ENCODE results near the gene TUT1.

Gene TUT1

GRCh38 chr11:62580959-62581715, 10.2 kb downstream of the TUT1 start:
- H2AFZ ChIP-seq (ENCODE audit: low read depth, low read length) = no peak overlapping the region
- H4K20me1 ChIP-seq (ENCODE audit: insufficient read depth, low read length) = no peaks in the 10 kb centered on the region
- H3K36me3 ChIP-seq (replicated peaks; ENCODE audit: low read depth, low read length) = peaks cover 55% of the 10 kb centered on the region

GRCh38 chr11:62579252-62579651, 12.1 kb downstream of the TUT1 start:
- H3K4me2 ChIP-seq (ENCODE audit: low read length) = no peak overlapping the region
- no peaks in the 10 kb centered on the region for H3K27me3 ChIP-seq (ENCODE audit: low read depth, low read length)
- no peaks in the 10 kb centered on the region for H4K20me1 ChIP-seq (ENCODE audit: insufficient read depth, low read length)
- H3K4me1 ChIP-seq (ENCODE audit: low read length) = peaks cover 8% of the 10 kb centered on the region
- no peaks in the 10 kb centered on the region for H3K9me3 ChIP-seq (ENCODE audit: insufficient read depth, low read length)
- peaks cover 58% of the 10 kb centered on the region for H3K36me3 ChIP-seq (replicated peaks; ENCODE audit: low read depth, low read length)
- no peak overlapping the region for H3K27ac ChIP-seq (ENCODE audit: low read length)
- no peak for TF ChIP-seq CTCF (IDR thresholded peaks at IDR 0.05; ENCODE audit: low read depth, low read length)
- TF ChIP-seq EZH2phosphoT487 (IDR thresholded peaks at IDR 0.05; ENCODE audit: low read depth) = no peak
- no peak overlapping the region for H2AFZ ChIP-seq (ENCODE audit: low read depth, low read length)
- no peak overlapping the region for H3K9ac ChIP-seq (ENCODE audit: low read length)
- no peak overlapping the region for H3K4me3 ChIP-seq (ENCODE audit: low read length)
- H3K79me2 ChIP-seq (ENCODE audit: low read length) = peaks cover 11% of the 10 kb centered on the region

More at GRCh38 chr11:62580959-62581715, 10.2 kb downstream of the TUT1 start:
- no peaks in the 10 kb centered on the region for H3K4me1 ChIP-seq (ENCODE audit: low read length)
- no peak overlapping the region for H3K9ac ChIP-seq (ENCODE audit: low read length)
- peaks cover 12% of the 10 kb centered on the region; the same call in 1 of the 2 replicates for H3K79me2 ChIP-seq (ENCODE audit: low read length)
- H3K4me2 ChIP-seq (ENCODE audit: low read length) = no peak overlapping the region
- no peak overlapping the region for H3K4me3 ChIP-seq (ENCODE audit: low read length)
- H3K27me3 ChIP-seq (ENCODE audit: low read depth, low read length) = no peaks in the 10 kb centered on the region
- no peak overlapping the region for H3K27ac ChIP-seq (ENCODE audit: low read length)
- H3K9me3 ChIP-seq (ENCODE audit: insufficient read depth, low read length) = no peaks in the 10 kb centered on the region
- TF ChIP-seq EZH2phosphoT487 (IDR thresholded peaks at IDR 0.05; ENCODE audit: low read depth) (no peak), CTCF (IDR thresholded peaks at IDR 0.05; ENCODE audit: low read depth, low read length) (no peak)

GRCh38 chr11:62578541-62578940, 12.8 kb downstream of the TUT1 start:
- Histone ChIP-seq H3K4me3 (ENCODE audit: low read length) (no peak overlapping the region), H3K9me3 (ENCODE audit: insufficient read depth, low read length) (no peaks in the 10 kb centered on the region), H3K4me1 (ENCODE audit: low read length) (peaks cover 9% of the 10 kb centered on the region), H3K4me2 (ENCODE audit: low read length) (no peak overlapping the region), H3K9ac (ENCODE audit: low read length) (no peak overlapping the region), H3K79me2 (ENCODE audit: low read length) (peaks cover 10% of the 10 kb centered on the region), H3K36me3 (replicated peaks; ENCODE audit: low read depth, low read length) (peaks cover 55% of the 10 kb centered on the region), H3K27ac (ENCODE audit: low read length) (no peak overlapping the region), H2AFZ (ENCODE audit: low read depth, low read length) (no peak overlapping the region), H3K27me3 (ENCODE audit: low read depth, low read length) (no peaks in the 10 kb centered on the region), H4K20me1 (ENCODE audit: insufficient read depth, low read length) (no peaks in the 10 kb centered on the region)
- TF ChIP-seq CTCF (IDR thresholded peaks at IDR 0.05; ENCODE audit: low read depth, low read length) = no peak
- no peak for TF ChIP-seq EZH2phosphoT487 (IDR thresholded peaks at IDR 0.05; ENCODE audit: low read depth)

- H3K9me3 ChIP-seq (ENCODE audit: insufficient read depth, low read length) = no peaks in the 10 kb centered on the region
- H3K4me1 ChIP-seq (ENCODE audit: low read length) = peaks cover 15% of the 10 kb centered on the region
- no peak for TF ChIP-seq EZH2phosphoT487 (IDR thresholded peaks at IDR 0.05; ENCODE audit: low read depth)
- TF ChIP-seq CTCF (IDR thresholded peaks at IDR 0.05; ENCODE audit: low read depth, low read length) = no peak
- no peak overlapping the region for H3K9ac ChIP-seq (ENCODE audit: low read length)
- no peak overlapping the region for H2AFZ ChIP-seq (ENCODE audit: low read depth, low read length)
- peaks cover 20% of the 10 kb centered on the region for H3K79me2 ChIP-seq (ENCODE audit: low read length)
- no peak overlapping the region for H3K4me3 ChIP-seq (ENCODE audit: low read length)
- no peak overlapping the region for H3K4me2 ChIP-seq (ENCODE audit: low read length)
- H3K27me3 ChIP-seq (ENCODE audit: low read depth, low read length) = no peaks in the 10 kb centered on the region
- peaks cover 54% of the 10 kb centered on the region for H3K36me3 ChIP-seq (replicated peaks; ENCODE audit: low read depth, low read length)
- no peak overlapping the region for H3K27ac ChIP-seq (ENCODE audit: low read length)
- no peaks in the 10 kb centered on the region for H4K20me1 ChIP-seq (ENCODE audit: insufficient read depth, low read length)
These were observed 14.1 kb downstream of the TUT1 start for GRCh38 chr11:62577046-62577714.
